AG10803 (cell line): Measurements from ENCODE around the gene PPARGC1A.

Experiments
- DNase-seq: peaks from one replicate; pipeline ENCODE4 v3.0.0; 2010; ENCODE audit warnings: low read depth
- H3K4me3 ChIP-seq: 2 replicates; pipeline ENCODE4 v1.5.1; 2011; ENCODE audit warnings: mild to moderate bottlenecking, low read length, control low read depth
- CTCF ChIP-seq: conservative IDR thresholded peaks from 2 replicates; pipeline ENCODE4 v1.5.1; 2011; ENCODE audit warnings: mild to moderate bottlenecking, low read length, control low read depth, inconsistent platforms

The PPARGC1A gene

GRCh38 chr4:23814996-23815660 is 74.7 kb downstream of the PPARGC1A start:
- no peak for DNase-seq
- no peak overlapping the region for H3K4me3 ChIP-seq
- no peak for TF ChIP-seq CTCF

GRCh38 chr4:23814587-23814986 is 75.3 kb downstream of the PPARGC1A start:
- TF ChIP-seq CTCF = no peak
- H3K4me3 ChIP-seq = no peak overlapping the region
- peak; percentile 40 for DNase-seq

- peak; percentile 33 for DNase-seq
- TF ChIP-seq CTCF = no peak
- H3K4me3 ChIP-seq = no peak overlapping the region
Measured at GRCh38 chr4:23811161-23811560, 78.7 kb downstream of the PPARGC1A start.

- no peak for TF ChIP-seq CTCF
- peak; percentile 36 for DNase-seq
- H3K4me3 ChIP-seq = no peak overlapping the region
Measured at GRCh38 chr4:23805450-23805851, 84.4 kb downstream of the PPARGC1A start.

- peak; percentile 87 for DNase-seq
- H3K4me3 ChIP-seq = no peak overlapping the region
- no peak for TF ChIP-seq CTCF
Measured at GRCh38 chr4:23789762-23790161, 100.1 kb downstream of the PPARGC1A start.

GRCh38 chr4:23788460-23788859 is 101.4 kb downstream of the PPARGC1A start:
- no peak for DNase-seq
- no peak for TF ChIP-seq CTCF
- H3K4me3 ChIP-seq = no peak overlapping the region

- no peak overlapping the region for H3K4me3 ChIP-seq
- no peak for DNase-seq
- no peak for TF ChIP-seq CTCF
Measured at GRCh38 chr4:23788027-23788426, 101.8 kb downstream of the PPARGC1A start.
